HG03139 (cell line): Measurements from ENCODE around the gene NACC1.

Source experiments
- ATAC-seq: cut with Tn5 transposase; IDR thresholded peaks from one replicate; pipeline ENCODE4 v1.9.1; 2021; ENCODE audit not compliant: unreplicated experiment

NACC1 gene

GRCh38 chr19:13099073-13099999 lies 18.7 kb upstream of the NACC1 start:
- ATAC-seq: no peak

DNA sequence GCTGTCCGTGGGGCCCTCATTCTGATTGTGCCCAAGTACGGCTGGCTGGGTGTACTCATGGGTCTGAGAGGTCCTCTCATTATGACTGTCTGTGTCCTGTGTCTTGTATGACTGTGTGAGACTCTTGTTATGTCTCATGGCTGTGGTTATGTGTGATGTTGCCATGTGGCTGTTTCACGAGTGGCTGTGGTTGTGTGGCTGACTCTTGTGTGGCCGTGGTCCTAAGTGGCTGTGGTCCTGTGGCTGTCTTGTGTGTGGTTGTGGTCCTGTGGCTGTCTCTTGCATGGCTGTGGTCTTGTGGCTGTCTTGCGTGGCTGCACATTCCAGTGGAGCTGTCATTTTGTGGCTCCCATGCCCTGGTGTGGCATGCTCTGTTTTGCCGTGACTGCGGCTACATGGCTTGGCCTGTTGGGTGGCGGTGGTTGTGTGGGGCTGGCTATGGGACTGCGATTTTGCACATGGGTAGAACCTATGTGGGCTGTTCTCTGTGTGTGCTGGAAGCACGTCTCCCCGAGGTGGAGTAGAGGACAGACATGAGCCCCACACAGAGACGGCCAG lies 18.0 kb upstream of the NACC1 start:
- ATAC-seq: no peak

- no peak for ATAC-seq
These were observed 17.0 kb upstream of the NACC1 start for GRCh38 chr19:13100841-13101589.

DNA sequence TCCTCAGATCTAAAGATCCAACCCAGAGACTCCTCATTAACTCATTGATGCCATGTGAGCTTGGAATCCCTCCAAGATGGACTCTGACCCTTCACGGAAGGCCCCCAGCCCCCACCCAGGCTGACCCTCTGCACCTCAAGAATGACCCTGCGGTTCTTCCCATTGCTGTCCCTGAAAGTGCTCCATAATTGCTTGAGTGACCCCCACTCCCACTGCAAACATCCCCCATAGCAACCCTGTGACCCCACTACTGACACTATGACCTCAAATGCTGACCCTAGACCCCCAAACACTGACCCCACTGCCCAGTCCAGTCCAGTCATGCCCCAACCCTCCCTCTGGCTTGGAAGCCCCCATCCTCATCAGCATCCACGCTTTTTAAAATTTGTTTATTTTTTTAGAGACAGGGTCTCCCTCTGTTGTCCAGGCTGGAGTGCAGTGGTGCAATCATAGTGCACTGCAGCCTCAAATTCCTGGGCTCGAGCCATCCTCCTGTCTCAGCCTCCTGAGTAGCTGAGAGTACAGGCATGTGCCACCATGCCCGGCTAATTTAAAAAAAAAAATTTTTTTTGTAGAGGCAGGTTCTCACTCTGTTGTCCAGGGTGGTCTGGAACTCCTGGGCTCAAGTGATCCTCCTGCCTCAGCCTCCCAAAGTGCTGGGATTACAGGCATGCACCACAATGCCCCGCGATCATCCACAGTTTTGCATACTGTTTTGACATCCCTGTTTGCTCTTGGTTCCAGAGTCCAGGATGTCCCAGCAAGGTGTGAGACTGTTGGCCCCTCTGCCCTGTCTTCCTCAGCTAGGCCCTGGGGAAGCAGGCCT lies 16.3 kb upstream of the NACC1 start:
- ATAC-seq: no peak

DNA sequence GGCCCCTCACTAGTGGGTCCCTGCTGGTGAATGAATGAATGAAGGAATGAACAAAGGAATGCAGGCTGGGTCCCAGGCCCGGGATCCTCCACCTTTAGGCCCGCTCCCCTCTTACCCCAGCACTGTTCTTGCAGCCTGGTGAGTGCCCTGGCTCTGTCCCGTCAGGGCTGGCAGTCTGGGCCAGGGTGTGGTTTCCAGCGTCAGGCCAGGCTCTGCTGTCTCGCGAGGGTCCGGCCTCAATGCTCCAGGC lies 15.7 kb upstream of the NACC1 start:
- no peak for ATAC-seq

DNA sequence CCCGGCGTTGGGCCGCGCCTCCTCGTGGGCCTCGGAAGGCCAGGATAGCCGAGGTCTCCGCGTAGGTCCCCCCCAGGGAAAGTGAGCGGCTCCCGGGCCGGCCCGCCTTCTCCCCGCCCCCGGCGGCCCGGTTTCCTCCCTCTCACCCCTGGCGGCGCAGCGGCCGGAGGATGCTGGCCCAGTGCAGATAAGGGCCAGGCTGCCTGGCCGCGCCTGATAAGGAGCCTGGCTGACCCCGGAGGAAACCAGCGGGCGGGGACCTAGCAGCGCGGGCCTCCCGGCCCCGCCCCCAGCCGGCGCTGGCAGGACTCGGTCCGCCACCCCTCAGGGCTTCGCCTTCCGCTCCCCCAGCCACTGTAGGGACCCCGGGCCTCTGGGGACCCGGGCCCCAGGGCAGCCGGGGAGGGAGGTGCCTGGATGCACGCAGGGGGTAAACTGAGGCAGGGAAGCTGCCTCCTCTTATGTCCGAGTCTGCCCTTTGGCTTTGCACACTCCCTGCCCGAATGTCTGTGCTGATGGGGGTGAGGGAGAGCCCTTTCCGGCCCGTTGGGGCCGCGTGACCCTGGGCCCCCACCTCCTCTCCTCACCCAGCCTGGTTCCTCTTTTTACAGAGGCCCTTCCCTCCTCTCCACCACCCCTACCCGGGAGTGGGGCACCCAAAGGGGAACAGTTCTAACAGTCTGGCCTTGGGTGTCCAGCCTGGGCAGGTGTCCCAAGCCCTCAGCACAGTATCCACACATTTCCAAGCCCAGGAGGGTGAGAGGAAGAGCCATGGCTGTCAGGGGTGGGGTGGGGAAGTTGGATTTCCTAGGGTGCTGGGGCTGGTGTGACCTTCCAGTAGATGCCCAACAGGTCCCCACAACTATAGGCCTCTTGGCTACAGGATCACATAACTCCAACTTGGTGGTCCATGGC lies 15.1 kb upstream of the NACC1 start, which contains the start of gene LYL1:
Gene LYL1, minus strand, starts transcription at position 193 of the 915 bp plus-strand sequence. CDS start 1,687 bp downstream, outside the sequence.
- ATAC-seq: peak; percentile 42

DNA sequence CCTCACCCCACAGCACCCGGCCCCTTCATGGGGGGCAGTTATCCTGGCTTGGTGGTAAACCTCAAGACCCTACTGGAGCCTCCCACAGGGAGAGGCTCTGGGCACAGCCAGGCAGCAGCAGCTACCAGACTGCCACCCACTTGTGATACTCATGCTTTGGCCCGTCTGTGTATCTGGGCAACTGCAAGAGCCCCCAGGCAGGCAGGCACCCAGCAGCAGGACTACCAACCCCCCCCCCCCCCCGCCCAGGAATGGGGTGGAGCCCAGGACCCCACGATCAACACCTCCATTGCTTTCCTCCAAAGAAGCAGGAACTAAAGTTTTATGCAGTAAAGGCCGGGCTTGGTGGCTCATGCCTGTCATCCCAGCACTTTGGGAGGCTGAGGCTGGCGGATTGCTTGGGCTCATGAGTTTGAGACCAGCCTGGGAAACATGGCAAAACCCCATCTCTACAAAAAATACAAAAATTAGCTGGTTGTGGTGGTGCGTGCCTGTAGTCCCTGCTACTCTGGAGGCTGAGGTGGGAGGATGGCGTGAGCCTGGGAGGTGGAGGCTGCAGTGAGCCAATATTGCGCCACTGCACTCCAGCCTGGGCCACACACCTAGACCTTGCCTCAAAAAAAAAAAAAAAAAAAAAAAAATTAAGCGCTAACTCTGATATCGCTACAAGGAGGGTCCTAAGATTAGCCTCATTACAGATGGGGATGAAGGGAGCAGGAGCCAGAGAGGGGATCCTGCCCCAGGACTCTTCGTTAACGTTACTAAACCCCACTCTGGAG lies 14.3 kb upstream of the NACC1 start:
- no peak for ATAC-seq

GRCh38 chr19:13104360-13104847 lies 13.7 kb upstream of the NACC1 start:
- peak; percentile 25 for ATAC-seq

GRCh38 chr19:13104848-13105711 lies 13.0 kb upstream of the NACC1 start:
- no peak for ATAC-seq

- no peak for ATAC-seq
These were observed 8.5 kb upstream of the NACC1 start for GRCh38 chr19:13109361-13110098.

DNA sequence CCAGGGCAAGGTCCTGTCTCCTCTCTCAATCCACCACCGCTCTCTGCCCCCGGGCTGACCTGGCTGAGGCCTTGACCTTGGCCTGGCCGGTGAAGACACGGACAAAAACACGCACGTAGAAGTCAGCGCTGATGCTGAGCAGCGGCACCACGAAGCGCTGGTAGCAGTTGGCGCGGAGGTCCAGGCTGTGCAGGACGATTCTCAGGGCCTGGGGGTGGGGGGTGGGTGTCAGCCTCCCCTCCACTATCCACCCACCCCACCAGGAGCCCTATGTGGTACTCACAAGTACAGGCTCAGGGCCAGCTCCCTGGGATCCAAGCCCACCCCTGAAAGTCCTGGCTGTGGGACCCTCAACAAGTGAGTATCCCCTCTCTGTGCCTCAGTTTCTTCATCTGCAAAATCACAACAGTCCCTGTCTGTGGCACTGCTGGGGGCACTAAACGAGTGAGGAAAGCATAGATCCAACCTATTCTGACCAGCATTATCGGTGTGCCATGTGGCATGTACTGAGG lies 7.9 kb upstream of the NACC1 start:
- no peak for ATAC-seq

DNA sequence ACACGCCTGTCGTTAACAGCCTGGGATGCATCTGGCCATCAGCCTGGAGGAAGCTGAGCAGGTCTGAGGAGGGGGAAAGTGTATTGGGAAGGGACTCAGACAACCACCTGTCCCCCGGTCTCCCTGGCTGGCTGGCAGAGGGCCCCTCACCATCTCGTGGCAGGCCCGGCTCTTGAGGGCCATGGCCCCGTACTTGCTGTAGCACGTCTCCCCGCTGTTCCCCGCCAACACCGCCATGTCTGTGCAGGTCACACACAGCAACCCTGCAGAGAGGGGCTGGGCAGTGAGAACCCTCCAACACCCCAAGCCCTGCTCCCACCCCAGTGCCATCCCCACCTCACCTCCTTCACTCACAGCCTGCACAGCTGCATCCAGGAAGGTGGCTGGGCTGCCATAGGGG lies 5.5 kb upstream of the NACC1 start:
- ATAC-seq: no peak

- ATAC-seq: no peak
These were observed 2.2 kb upstream of the NACC1 start for GRCh38 chr19:13115936-13116281.

DNA sequence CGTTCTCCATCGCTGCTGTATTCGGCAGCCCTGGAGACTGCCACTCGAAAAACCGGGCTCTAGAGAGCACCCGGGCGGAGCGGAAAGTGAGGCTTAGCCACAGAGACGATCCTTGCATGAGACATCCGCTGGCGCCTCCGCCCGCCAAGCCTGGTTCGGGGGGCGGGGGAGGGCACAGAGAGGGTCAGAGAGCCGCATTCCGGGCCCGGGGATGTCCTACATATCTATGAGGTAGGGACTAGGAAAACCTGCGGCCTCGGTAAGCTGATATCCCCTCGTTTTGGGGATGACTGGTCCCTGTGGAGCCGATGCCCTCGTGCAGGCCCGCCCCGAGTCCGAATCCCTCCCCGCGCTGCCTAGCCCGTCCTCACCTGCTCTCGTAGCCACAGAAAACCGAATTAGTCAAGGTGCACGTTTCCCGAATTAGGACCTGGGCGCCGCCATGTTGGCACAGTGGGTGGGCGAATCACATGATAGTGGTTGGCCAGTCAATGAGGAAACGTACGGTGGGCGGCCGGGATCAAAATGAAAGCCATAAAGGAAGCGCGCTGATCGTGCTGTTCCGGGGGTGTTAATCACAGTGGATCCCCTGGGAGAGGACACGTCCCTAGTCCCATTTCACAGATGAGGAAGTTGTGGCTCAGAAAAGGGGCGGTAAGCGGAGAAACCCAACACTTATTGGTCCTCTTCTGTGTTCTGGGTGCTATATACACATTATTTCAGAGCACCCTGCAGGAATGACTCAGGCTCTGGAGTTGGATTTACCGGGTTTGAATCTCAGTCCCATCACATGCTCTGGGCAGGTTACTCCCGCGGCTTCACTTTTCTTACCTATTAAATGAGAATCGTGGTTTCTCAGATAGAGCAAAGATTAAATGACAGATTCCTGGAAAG lies 1.5 kb upstream of the NACC1 start, which contains the start of gene TRMT1:
Gene TRMT1, minus strand, starts transcription at position 459 of the 894 bp plus-strand sequence. Its CDS starts 341 bp downstream, at position 118.
- ATAC-seq: no peak

DNA sequence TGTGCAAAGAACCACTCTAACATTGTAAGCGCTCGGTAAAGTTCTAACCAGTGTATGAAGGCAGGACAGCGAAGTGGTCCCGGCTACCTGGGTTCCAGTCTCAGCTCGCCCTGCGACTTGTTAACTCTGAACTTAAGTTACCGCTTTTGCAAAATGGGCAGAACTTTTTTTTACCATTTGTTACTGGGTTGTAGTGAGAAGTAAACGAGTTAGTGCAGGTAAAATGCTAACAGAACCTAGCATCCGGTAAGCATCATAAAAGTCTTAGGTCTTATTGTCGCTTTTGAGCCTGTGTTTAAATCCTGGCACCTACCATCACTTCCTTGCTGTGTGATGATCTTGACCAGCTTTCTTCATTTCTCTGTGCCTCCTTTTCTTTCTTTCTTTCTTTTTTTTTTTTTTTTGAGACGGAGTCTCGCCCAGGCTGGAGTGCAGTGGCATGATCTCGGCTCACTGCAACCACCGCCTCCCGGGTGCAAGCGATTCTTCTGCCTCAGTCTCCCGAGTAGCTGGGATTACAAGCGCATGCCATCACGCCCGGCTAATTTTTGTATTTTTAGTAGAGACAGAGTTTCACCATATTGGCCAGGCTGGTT lies 790 bp upstream of the NACC1 start:
- ATAC-seq: no peak
